K562 (cell line): ENCODE results near the gene MKNK1. TPM values are rescaled to one million over a fixed set of nuclear protein-coding genes. Genes with fewer than 3 reads are reported as not detected.

Source experiments
- FOS ChIP-seq: IDR thresholded peaks from 3 replicates; pipeline ENCODE4 v1.6.1; 2011; ENCODE audit not compliant: insufficient read length; ENCODE audit errors: extremely low read depth
- FOXJ2 ChIP-seq: fragments of 200-800 bp; sonication (Bioruptor generic); IDR thresholded peaks from 2 replicates; pipeline ENCODE4 v1.6.1; 2016; ENCODE audit warnings: missing genetic modification characterization, missing compliant biosample characterization
- GABPA ChIP-seq: fragments of 200-800 bp; sonication (Bioruptor generic); conservative IDR thresholded peaks from 2 replicates; pipeline ENCODE4 v1.6.1; 2016; ENCODE audit warnings: low read depth, missing genetic modification characterization, missing compliant biosample characterization
- RAD21 ChIP-seq, 2 experiments: fragments of 250-450 bp in 1 of 2; fragments of 450-650 bp in 1 of 2; sonication (Bioruptor Pico) in 1 of 2; formaldehyde crosslinking in 1 of 2; IDR thresholded peaks in 1 of 2; conservative IDR thresholded peaks in 1 of 2; 2 replicates each; pipeline versions ENCODE4 v1.4.0 to v1.8.0; 2020 to 2022; ENCODE audit warnings: mild to moderate bottlenecking in 2 of 2, moderate library complexity in 1 of 2
- SOX6 ChIP-seq: fragments of 450-650 bp; IDR thresholded peaks from 2 replicates; pipeline ENCODE4 v1.6.1; 2014; ENCODE audit warnings: mild to moderate bottlenecking
- ZNF707 ChIP-seq: fragments of 250-450 bp; sonication (Bioruptor Pico); conservative IDR thresholded peaks from 2 replicates; pipeline ENCODE4 v1.8.0; 2022; ENCODE audit warnings: inconsistent platforms, mild to moderate bottlenecking, moderate library complexity
- ZSCAN32 ChIP-seq: fragments of 450-650 bp; formaldehyde crosslinking; IDR thresholded peaks from 2 replicates; pipeline ENCODE4 v1.4.0; 2020; ENCODE audit warnings: mild to moderate bottlenecking, moderate library complexity
- polyA plus RNA-seq, 8 experiments: library from polyadenylated mRNA; depleted of rRNA in 4 of 8; stranded (reverse) in 5 of 8; unstranded in 3 of 8; fragments of >200 nt; fragmentation: Nextera tagmentation in 2 of 8; fragmentation: Illumina TruSeq in 1 of 8; extraction: Ambion mirVana in 2 of 8; extraction: Trizol in 1 of 8; gene quantifications; 2 replicates each; pipeline versions ENCODE4 v1.2.1 to v1.2.3, GENCODE V29; 2011 to 2014; ENCODE audit warnings: inconsistent platforms in 1 of 8, missing spikeins in 1 of 8
- total RNA-seq, 7 experiments: library from RNA; depleted of rRNA in 6 of 7; stranded (reverse); fragments of >200 nt in 6 of 7; fragmentation: Illumina TruSeq in 2 of 7; extraction: Trizol in 2 of 7; gene quantifications; 2 replicates each; pipeline versions ENCODE4 v1.2.1 to v1.2.3, GENCODE V29; 2011 to 2021; ENCODE audit warnings: low replicate concordance in 1 of 7
- TF ChIP-seq, protein P1 (sequence below), 2 experiments: fragments of 450-650 bp in 1 of 2; sonication (generic) in 1 of 2; formaldehyde crosslinking in 1 of 2; IDR thresholded peaks; 2 replicates each; pipeline versions ENCODE4 v1.7.1 to v1.9.0; 2016 to 2022; ENCODE audit warnings: inconsistent platforms in 1 of 2, mild to moderate bottlenecking in 1 of 2, missing genetic modification reagents in 1 of 2
- TF ChIP-seq, protein P2 (sequence below): IDR thresholded peaks from 3 replicates; pipeline ENCODE4 v1.6.1; 2011; ENCODE audit warnings: borderline replicate concordance, mild to moderate bottlenecking; ENCODE audit not compliant: insufficient read length, insufficient read depth
- TF ChIP-seq, protein P3 (sequence below), 2 experiments: fragments of 150-350 bp in 1 of 2; IDR thresholded peaks; 2 replicates each; pipeline ENCODE4 v1.6.1; 2012 to 2016; ENCODE audit warnings: low read depth in 2 of 2, low read length in 2 of 2, mild to moderate bottlenecking in 1 of 2, moderate library complexity in 1 of 2

The MKNK1 gene
- total and polyA plus RNA-seq, 9 of the 15 experiments (the other 6 are each of a cell fraction or from before 2014, with no cell fraction given) = 27.7 to 51.3 (median 43.7) TPM

DNA sequence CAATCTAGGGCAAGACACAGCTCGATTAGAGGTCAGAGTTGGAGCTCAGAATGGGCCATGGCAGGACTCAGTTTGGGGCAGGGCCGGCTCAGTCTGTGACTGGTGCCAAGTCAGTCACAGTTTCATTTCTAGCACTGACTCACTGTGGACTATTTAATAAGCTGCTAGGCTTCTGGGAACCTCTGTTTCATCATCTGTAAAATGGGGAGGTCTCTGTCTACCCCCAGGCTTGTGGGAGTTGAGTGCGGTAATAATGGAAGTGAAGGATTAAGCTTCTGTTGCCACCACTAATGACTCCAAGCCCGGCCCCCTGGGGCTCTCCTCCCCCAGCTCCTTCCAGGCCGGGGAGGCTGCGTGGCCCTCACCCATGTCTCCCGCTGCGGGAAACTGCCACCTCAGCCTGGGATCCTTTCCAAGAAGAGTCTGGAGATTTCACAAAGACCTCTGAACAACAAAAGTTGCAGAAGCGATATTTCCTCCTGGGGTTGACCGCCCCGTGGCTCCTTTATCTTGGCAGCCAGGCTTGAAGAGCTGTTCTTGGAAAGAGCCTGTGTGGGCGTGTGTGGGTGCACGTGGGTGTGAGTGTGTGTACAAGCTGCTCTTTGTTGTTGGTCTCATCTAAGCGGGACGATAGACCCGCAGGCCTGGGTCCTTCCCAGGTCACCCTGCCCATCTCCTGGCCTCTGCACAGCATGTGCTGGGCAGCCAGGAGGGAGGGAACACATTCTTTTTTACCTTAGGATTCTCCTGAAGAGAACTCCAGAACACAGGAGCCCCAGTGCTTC is 81.7 kb downstream of the MKNK1 start (continued):
- TF ChIP-seq, protein P1, sequence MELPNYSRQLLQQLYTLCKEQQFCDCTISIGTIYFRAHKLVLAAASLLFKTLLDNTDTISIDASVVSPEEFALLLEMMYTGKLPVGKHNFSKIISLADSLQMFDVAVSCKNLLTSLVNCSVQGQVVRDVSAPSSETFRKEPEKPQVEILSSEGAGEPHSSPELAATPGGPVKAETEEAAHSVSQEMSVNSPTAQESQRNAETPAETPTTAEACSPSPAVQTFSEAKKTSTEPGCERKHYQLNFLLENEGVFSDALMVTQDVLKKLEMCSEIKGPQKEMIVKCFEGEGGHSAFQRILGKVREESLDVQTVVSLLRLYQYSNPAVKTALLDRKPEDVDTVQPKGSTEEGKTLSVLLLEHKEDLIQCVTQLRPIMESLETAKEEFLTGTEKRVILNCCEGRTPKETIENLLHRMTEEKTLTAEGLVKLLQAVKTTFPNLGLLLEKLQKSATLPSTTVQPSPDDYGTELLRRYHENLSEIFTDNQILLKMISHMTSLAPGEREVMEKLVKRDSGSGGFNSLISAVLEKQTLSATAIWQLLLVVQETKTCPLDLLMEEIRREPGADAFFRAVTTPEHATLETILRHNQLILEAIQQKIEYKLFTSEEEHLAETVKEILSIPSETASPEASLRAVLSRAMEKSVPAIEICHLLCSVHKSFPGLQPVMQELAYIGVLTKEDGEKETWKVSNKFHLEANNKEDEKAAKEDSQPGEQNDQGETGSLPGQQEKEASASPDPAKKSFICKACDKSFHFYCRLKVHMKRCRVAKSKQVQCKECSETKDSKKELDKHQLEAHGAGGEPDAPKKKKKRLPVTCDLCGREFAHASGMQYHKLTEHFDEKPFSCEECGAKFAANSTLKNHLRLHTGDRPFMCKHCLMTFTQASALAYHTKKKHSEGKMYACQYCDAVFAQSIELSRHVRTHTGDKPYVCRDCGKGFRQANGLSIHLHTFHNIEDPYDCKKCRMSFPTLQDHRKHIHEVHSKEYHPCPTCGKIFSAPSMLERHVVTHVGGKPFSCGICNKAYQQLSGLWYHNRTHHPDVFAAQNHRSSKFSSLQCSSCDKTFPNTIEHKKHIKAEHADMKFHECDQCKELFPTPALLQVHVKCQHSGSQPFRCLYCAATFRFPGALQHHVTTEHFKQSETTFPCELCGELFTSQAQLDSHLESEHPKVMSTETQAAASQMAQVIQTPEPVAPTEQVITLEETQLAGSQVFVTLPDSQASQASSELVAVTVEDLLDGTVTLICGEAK (IDR thresholded peaks at IDR 0.05) = peak; percentile 70; the same call in 1 of the 2 replicates
- TF ChIP-seq, protein P1 (CRISPR knock-in tag; IDR thresholded peaks at IDR 0.05) = no peak
- TF ChIP-seq FOS (no peak), FOXJ2 (tag) (peak; percentile 93), ZNF707 (CRISPR knock-in tag) (no peak), SOX6 (peak; percentile 99), GABPA (tag) (peak; percentile 19; the same call in 1 of the 2 replicates), RAD21 (CRISPR knock-in tag; conservative IDR thresholded peaks at IDR 0.05 in 1 of 2, IDR thresholded peaks at IDR 0.05 in 1 of 2) (peak; percentile 12 to 40; a peak in 3 of 4 replicates), ZSCAN32 (CRISPR knock-in tag) (no peak)
- TF ChIP-seq, protein P2, sequence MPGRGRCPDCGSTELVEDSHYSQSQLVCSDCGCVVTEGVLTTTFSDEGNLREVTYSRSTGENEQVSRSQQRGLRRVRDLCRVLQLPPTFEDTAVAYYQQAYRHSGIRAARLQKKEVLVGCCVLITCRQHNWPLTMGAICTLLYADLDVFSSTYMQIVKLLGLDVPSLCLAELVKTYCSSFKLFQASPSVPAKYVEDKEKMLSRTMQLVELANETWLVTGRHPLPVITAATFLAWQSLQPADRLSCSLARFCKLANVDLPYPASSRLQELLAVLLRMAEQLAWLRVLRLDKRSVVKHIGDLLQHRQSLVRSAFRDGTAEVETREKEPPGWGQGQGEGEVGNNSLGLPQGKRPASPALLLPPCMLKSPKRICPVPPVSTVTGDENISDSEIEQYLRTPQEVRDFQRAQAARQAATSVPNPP = no peak
- TF ChIP-seq, protein P3, sequence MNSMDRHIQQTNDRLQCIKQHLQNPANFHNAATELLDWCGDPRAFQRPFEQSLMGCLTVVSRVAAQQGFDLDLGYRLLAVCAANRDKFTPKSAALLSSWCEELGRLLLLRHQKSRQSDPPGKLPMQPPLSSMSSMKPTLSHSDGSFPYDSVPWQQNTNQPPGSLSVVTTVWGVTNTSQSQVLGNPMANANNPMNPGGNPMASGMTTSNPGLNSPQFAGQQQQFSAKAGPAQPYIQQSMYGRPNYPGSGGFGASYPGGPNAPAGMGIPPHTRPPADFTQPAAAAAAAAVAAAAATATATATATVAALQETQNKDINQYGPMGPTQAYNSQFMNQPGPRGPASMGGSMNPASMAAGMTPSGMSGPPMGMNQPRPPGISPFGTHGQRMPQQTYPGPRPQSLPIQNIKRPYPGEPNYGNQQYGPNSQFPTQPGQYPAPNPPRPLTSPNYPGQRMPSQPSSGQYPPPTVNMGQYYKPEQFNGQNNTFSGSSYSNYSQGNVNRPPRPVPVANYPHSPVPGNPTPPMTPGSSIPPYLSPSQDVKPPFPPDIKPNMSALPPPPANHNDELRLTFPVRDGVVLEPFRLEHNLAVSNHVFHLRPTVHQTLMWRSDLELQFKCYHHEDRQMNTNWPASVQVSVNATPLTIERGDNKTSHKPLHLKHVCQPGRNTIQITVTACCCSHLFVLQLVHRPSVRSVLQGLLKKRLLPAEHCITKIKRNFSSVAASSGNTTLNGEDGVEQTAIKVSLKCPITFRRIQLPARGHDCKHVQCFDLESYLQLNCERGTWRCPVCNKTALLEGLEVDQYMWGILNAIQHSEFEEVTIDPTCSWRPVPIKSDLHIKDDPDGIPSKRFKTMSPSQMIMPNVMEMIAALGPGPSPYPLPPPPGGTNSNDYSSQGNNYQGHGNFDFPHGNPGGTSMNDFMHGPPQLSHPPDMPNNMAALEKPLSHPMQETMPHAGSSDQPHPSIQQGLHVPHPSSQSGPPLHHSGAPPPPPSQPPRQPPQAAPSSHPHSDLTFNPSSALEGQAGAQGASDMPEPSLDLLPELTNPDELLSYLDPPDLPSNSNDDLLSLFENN (IDR thresholded peaks at IDR 0.05; ENCODE audit: low read depth in 2 of 2, low read length in 2 of 2) = peak in 1 of 2 experiments; percentile 80; a peak in 2 of 4 replicates
